Loucy (cell line): ENCODE measurements around the gene HOXD11.

ENCODE experiments used
- H2AFZ ChIP-seq: fragments of 200-600 bp; sonication (generic); 2 replicates; pipeline ENCODE4 v1.6.0; 2016; ENCODE audit warnings: antibody characterized with exemption, mild to moderate bottlenecking, low read length, moderate library complexity
- H3F3A ChIP-seq: fragments of 200-600 bp; 2 replicates; pipeline ENCODE4 v1.6.0; 2016; ENCODE audit warnings: antibody characterized with exemption, low read depth, mild to moderate bottlenecking
- H3K27me3 ChIP-seq: fragments of 200-600 bp; sonication (generic); 2 replicates; pipeline ENCODE4 v1.6.1; 2014; ENCODE audit warnings: low read length, mild to moderate bottlenecking; ENCODE audit not compliant: insufficient read depth, poor library complexity, severe bottlenecking
- H3K36me3 ChIP-seq: fragments of 200-600 bp; sonication (generic); 2 replicates; pipeline ENCODE4 v1.6.1; 2016; ENCODE audit warnings: low read length; ENCODE audit not compliant: insufficient read depth
- H3K4me1 ChIP-seq: fragments of 200-600 bp; sonication (generic); 2 replicates; pipeline ENCODE4 v1.5.1; 2014; ENCODE audit warnings: low read length, mild to moderate bottlenecking; ENCODE audit not compliant: insufficient read depth, poor library complexity, severe bottlenecking
- H3K4me2 ChIP-seq: fragments of 200-600 bp; sonication (generic); 2 replicates; pipeline ENCODE4 v1.6.0; 2014; ENCODE audit warnings: antibody characterized with exemption, low read length, low read depth, mild to moderate bottlenecking; ENCODE audit not compliant: poor library complexity, severe bottlenecking
- H3K4me3 ChIP-seq: fragments of 200-600 bp; sonication (generic); 2 replicates; pipeline ENCODE4 v1.5.1; 2014; ENCODE audit warnings: low read length, mild to moderate bottlenecking, mixed read lengths; ENCODE audit not compliant: poor library complexity, severe bottlenecking
- H3K79me2 ChIP-seq: fragments of 200-600 bp; sonication (generic); 2 replicates; pipeline ENCODE4 v1.6.1; 2014; ENCODE audit warnings: low read length; ENCODE audit not compliant: insufficient read depth
- H3K9ac ChIP-seq: fragments of 200-600 bp; sonication (generic); 2 replicates; pipeline ENCODE4 v1.6.0; 2014; ENCODE audit warnings: mild to moderate bottlenecking, low read depth, low read length, moderate library complexity; ENCODE audit not compliant: poor library complexity, severe bottlenecking
- H3K9me2 ChIP-seq: fragments of 200-600 bp; sonication (generic); replicated peaks from 2 replicates; pipeline ENCODE4 v1.6.1; 2016; ENCODE audit warnings: low read depth, low read length, mixed read lengths
- H3K9me3 ChIP-seq: fragments of 200-600 bp; sonication (generic); 2 replicates; pipeline ENCODE4 v1.6.1; 2014; ENCODE audit warnings: mild to moderate bottlenecking, antibody characterized with exemption, low read length, low read depth; ENCODE audit not compliant: insufficient read depth
- H4K20me1 ChIP-seq: fragments of 200-600 bp; sonication (generic); 2 replicates; pipeline ENCODE4 v1.6.0; 2014; ENCODE audit warnings: antibody characterized with exemption, low read length, mild to moderate bottlenecking; ENCODE audit not compliant: insufficient read depth, poor library complexity, severe bottlenecking
- EZH2phosphoT487 ChIP-seq: fragments of 200-600 bp; IDR thresholded peaks from 2 replicates; pipeline ENCODE4 v1.6.1; 2018; ENCODE audit warnings: antibody characterized with exemption, mild to moderate bottlenecking, moderate library complexity, borderline replicate concordance
- TF ChIP-seq, protein P1 (sequence below): fragments of 200-600 bp; sonication (generic); conservative IDR thresholded peaks from 2 replicates; pipeline ENCODE4 v1.5.1; 2014; ENCODE audit warnings: mild to moderate bottlenecking, antibody characterized with exemption, low read length

Gene HOXD11

DNA sequence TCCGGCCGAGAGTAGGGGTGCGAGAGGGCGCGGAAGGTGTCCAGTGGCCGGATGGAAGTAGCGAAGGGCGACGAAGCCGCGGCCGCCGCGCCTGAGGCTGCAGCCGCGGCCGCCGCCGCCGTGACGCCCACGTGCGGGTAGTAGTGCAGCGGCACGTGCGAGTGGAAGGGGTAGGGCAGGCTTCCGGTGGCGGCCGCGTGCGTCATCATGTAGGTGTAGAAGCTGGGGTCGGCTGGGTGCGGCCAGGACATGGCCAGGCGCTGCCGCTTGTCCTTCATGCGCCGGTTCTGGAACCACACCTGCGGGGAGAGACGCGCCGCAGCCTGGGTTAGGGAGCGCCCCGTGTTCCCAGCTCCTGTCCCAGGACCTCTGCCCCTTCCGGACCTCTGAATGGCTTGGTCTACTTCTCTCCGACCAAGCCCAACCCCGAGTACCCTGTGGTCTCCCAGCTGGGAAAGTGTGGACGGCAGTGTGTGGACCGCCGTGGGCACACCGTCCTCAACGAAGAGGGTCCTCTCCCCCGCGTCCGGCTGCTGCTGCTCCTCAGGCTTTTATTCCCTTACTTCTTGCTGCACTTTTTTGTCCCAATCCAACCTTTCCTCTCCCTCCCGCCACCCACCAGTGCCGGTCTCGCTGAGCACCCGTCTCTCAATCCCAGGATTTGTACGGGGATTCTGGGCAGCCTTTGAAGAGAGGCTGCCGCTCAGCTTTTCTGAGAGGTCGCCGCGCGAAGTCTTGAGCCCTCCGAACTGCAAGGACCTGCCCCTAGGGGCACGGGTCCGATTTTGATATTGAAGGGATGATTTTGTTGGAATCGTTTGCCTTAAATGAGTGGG, 26.3 kb upstream of the HOXD11 start:
- H3K36me3 ChIP-seq, result no peaks in the 10 kb centered on the region
- no peak for TF ChIP-seq EZH2phosphoT487
- H3K4me1 ChIP-seq, result no peaks in the 10 kb centered on the region
- no peaks in the 10 kb centered on the region for H3K9me2 ChIP-seq
- no peaks in the 10 kb centered on the region for H3F3A ChIP-seq
- H3K79me2 ChIP-seq, result no peaks in the 10 kb centered on the region
- H3K4me2 ChIP-seq, result no peak overlapping the region
- no peaks in the 10 kb centered on the region for H4K20me1 ChIP-seq
- H3K27me3 ChIP-seq, result no peaks in the 10 kb centered on the region
- no peak overlapping the region for H2AFZ ChIP-seq
- H3K9ac ChIP-seq, result no peak overlapping the region
- no peak overlapping the region for H3K4me3 ChIP-seq
- no peaks in the 10 kb centered on the region for H3K9me3 ChIP-seq

DNA sequence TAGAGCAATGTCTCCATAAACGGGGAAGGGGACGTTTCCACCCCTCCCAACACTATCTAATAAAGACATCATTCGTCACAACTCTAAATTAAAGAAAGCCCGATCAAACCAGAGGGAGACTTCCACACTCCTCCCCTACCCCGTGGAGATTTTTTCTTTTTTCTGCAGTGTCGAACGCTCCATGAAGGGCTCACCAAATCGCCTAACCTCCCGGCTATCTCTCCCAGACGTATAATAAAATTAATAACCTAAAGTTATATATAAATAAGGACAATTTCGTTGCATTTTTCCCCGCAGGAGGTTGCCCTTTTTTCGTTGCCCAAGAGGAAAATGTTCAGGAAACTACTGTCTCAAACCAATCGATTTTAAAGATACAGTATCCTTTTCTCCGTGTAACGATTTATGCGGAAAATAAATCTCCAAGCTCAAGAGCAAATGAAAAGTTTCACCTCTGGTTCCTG, 25.7 kb upstream of the HOXD11 start:
- Histone ChIP-seq H3K4me3 (no peak overlapping the region), H3F3A (no peaks in the 10 kb centered on the region), H3K79me2 (no peaks in the 10 kb centered on the region), H3K4me1 (no peaks in the 10 kb centered on the region), H3K36me3 (no peaks in the 10 kb centered on the region), H3K9ac (no peak overlapping the region), H3K9me3 (no peaks in the 10 kb centered on the region), H3K4me2 (no peak overlapping the region), H2AFZ (no peak overlapping the region), H3K9me2 (no peaks in the 10 kb centered on the region), H3K27me3 (no peaks in the 10 kb centered on the region), H4K20me1 (no peaks in the 10 kb centered on the region)
- TF ChIP-seq EZH2phosphoT487, result no peak
- TF ChIP-seq, protein P1, sequence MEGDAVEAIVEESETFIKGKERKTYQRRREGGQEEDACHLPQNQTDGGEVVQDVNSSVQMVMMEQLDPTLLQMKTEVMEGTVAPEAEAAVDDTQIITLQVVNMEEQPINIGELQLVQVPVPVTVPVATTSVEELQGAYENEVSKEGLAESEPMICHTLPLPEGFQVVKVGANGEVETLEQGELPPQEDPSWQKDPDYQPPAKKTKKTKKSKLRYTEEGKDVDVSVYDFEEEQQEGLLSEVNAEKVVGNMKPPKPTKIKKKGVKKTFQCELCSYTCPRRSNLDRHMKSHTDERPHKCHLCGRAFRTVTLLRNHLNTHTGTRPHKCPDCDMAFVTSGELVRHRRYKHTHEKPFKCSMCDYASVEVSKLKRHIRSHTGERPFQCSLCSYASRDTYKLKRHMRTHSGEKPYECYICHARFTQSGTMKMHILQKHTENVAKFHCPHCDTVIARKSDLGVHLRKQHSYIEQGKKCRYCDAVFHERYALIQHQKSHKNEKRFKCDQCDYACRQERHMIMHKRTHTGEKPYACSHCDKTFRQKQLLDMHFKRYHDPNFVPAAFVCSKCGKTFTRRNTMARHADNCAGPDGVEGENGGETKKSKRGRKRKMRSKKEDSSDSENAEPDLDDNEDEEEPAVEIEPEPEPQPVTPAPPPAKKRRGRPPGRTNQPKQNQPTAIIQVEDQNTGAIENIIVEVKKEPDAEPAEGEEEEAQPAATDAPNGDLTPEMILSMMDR, result no peak

DNA sequence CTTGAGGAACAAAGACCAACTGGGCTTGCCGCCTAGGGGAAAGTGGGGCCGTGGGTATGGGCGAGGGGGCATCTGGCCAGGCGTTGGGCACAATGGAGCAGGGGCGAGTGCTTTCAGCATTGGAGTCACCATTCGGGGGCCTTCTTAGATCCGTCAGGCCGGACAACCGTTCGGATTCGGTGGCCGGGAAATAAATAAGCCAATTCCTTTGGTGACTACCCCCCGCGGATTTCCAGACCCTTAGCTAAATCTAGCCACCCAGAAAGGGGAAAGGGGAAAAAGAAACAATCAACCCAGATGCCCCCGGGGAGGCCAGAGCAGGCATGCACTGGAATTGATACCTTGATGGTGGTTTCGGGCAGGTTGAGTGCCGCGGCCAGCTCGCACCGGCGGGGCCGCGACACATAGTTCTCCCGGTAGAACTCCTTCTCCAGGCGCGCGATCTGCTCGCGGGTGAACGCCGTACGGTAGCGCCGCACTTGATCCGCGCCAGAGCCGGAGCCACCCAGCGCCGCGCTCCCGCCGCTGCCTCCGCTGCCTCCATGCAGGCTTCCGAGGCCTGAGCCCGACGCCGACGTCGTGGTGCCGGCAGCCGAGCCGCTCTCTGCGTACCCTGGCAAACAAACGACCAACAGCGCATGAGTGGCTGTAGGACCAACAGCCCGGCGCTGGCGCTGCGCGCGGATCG, 25.1 kb upstream of the HOXD11 start:
- Histone ChIP-seq H3K4me3 (no peak overlapping the region), H3K9me2 (no peaks in the 10 kb centered on the region), H2AFZ (no peak overlapping the region), H4K20me1 (no peaks in the 10 kb centered on the region), H3K27me3 (no peaks in the 10 kb centered on the region), H3K4me2 (no peak overlapping the region), H3K9me3 (no peaks in the 10 kb centered on the region), H3K4me1 (no peaks in the 10 kb centered on the region), H3K36me3 (no peaks in the 10 kb centered on the region), H3K79me2 (no peaks in the 10 kb centered on the region), H3K9ac (no peak overlapping the region), H3F3A (no peaks in the 10 kb centered on the region)
- no peak for TF ChIP-seq EZH2phosphoT487
- TF ChIP-seq, protein P1, result no peak
